Measurements from ENCODE around the gene CDH13.

DNA sequence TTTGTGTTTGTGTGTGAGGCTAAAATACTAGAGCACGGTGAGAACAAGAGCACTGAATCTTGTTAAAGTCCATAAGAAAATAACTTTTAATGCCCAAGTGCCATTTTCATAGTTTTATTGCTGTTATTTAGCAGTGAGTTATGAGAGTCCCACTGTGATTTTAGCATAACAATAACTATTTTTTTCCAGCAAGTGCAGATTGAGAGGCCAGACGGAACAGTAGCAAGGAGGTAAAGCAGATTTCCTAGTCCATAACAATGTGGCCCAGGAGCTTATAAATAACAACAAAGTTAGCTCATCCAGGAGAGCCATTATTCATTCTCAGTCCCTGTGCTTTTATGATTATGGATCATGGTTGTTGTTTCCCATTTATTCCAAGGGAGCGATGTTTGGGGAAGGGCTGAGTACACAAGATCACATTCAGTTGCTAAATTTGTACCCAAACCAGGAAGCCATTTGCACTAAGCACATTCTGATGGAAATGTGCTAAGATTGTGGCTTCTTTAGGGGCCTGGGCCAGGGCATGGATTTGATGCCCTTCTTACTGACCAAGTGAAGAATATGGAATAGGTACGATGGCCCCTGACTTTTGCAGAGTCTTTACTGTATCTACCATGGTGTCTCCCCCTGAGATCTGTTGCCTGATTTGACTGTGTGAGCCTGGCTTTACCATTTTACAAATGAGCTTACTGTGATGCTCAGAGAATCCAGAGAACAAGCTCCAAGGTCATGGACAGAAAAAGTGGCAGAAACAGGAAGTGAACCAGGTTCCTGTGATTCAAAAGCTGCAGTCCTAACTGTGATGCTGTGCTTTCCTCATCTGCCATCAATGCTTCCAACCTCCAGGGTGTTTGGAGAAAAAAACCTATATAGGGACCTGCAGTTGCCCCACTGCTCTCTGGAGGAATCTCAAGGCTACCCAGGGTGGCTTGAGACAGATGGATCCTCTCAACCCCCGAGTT, 976.3 kb downstream of the CDH13 start:
- TF ChIP-seq, protein P1, sequence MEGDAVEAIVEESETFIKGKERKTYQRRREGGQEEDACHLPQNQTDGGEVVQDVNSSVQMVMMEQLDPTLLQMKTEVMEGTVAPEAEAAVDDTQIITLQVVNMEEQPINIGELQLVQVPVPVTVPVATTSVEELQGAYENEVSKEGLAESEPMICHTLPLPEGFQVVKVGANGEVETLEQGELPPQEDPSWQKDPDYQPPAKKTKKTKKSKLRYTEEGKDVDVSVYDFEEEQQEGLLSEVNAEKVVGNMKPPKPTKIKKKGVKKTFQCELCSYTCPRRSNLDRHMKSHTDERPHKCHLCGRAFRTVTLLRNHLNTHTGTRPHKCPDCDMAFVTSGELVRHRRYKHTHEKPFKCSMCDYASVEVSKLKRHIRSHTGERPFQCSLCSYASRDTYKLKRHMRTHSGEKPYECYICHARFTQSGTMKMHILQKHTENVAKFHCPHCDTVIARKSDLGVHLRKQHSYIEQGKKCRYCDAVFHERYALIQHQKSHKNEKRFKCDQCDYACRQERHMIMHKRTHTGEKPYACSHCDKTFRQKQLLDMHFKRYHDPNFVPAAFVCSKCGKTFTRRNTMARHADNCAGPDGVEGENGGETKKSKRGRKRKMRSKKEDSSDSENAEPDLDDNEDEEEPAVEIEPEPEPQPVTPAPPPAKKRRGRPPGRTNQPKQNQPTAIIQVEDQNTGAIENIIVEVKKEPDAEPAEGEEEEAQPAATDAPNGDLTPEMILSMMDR (IDR thresholded peaks at IDR 0.05) = no peak
- no peak for TF ChIP-seq ZFX (IDR thresholded peaks at IDR 0.05; ENCODE audit: borderline replicate concordance)
